Measurements from ENCODE around the gene CCDC191. TPM values are rescaled to one million over a fixed set of nuclear protein-coding genes. Genes with fewer than 3 reads are reported as not detected.
A peak's percentile ranks its signal among the peaks of the same experiment; 100 is the strongest.

Gene CCDC191
- total and polyA plus RNA-seq, 2 donors, result 2.5 to 7.3 TPM

DNA sequence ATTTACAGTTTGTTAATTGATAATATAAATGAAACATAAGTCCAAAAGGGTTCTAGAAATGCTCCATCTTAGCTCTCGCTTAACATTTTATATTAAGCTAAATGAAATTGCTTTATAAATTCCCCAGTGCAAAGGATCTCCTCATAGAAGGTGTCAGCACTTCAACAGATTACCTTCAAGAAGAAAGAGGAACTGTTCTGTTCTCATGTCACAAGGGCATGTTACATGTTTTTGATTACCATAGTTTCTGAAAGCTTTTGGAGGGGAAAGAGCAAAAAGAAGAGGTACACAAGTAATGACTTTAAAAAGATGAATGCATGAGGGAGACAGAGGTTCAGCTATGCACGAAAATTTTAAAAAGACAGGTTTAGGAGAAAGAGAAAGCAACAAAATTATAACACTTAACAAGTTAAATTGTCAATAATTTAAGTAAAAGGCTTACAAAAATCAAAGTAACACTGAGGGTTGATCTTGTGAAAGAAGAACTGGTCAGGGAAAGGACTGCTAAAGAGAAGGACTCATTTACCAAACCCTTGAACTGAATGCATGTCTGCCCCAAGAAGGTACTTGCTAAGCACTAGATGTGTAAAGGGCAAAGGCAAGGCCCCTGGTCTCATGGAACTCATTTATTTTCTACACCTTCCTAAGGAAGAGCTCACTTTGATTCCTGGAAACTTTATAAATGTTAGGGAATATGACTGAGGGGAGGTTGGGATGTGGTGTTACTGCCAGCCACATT lies 45.1 kb downstream of the CCDC191 start:
- DNase-seq (ENCODE audit: low read depth in 6 of 9, low spot score in 9 of 9), result no peak
- Histone ChIP-seq H3K4me3 (ENCODE audit: low read length in 2 of 2) (no peak overlapping the region), H3K36me3 (ENCODE audit: control insufficient read depth in 2 of 2, insufficient read depth in 2 of 2, low read length in 1 of 2) (no peaks in the 10 kb centered on the region), H3K27me3 (ENCODE audit: control insufficient read depth in 2 of 2, insufficient read depth in 1 of 2, low read length in 1 of 2) (no peaks in the 10 kb centered on the region), H3K27ac (ENCODE audit: low read depth in 1 of 2, low read length in 1 of 2) (no peak overlapping the region), H3K9me3 (ENCODE audit: control insufficient read depth in 2 of 2, insufficient read depth in 1 of 2, low read length in 1 of 2) (peaks cover 0 to under 1% of the 10 kb centered on the region in 2 donors), H3K4me1 (ENCODE audit: control insufficient read depth in 2 of 2, insufficient read depth in 2 of 2, low read length in 2 of 2) (no peaks in the 10 kb centered on the region)
- WGBS, result 94% methylated on average over 2 of the region's 2 CpGs

GRCh38 chr3:114005481-114005880 lies 50.8 kb downstream of the CCDC191 start:
- no peak for DNase-seq (ENCODE audit: low read depth in 6 of 9, low spot score in 9 of 9)
- Histone ChIP-seq H3K27me3 (ENCODE audit: control insufficient read depth in 2 of 2, insufficient read depth in 1 of 2, low read length in 1 of 2) (no peaks in the 10 kb centered on the region), H3K27ac (ENCODE audit: low read depth in 1 of 2, low read length in 1 of 2) (no peak overlapping the region), H3K4me3 (ENCODE audit: low read length in 2 of 2) (no peak overlapping the region), H3K9me3 (ENCODE audit: control insufficient read depth in 2 of 2, insufficient read depth in 1 of 2, low read length in 1 of 2) (peaks cover 0 to 10% of the 10 kb centered on the region in 2 donors), H3K36me3 (ENCODE audit: control insufficient read depth in 2 of 2, insufficient read depth in 2 of 2, low read length in 1 of 2) (no peaks in the 10 kb centered on the region), H3K4me1 (ENCODE audit: control insufficient read depth in 2 of 2, insufficient read depth in 2 of 2, low read length in 2 of 2) (no peaks in the 10 kb centered on the region)
- 98% methylated on average over 5 of the region's 5 CpGs for WGBS

GRCh38 chr3:113985541-113985940 lies 70.8 kb downstream of the CCDC191 start:
- Histone ChIP-seq H3K27ac (ENCODE audit: low read depth in 1 of 2, low read length in 1 of 2) (no peak overlapping the region), H3K9me3 (ENCODE audit: control insufficient read depth in 2 of 2, insufficient read depth in 1 of 2, low read length in 1 of 2) (no peaks in the 10 kb centered on the region), H3K4me3 (ENCODE audit: low read length in 2 of 2) (no peak overlapping the region), H3K27me3 (ENCODE audit: control insufficient read depth in 2 of 2, insufficient read depth in 1 of 2, low read length in 1 of 2) (no peaks in the 10 kb centered on the region), H3K4me1 (ENCODE audit: control insufficient read depth in 2 of 2, insufficient read depth in 2 of 2, low read length in 2 of 2) (peaks cover 0 to 6% of the 10 kb centered on the region in 2 donors), H3K36me3 (ENCODE audit: control insufficient read depth in 2 of 2, insufficient read depth in 2 of 2, low read length in 1 of 2) (no peaks in the 10 kb centered on the region)
- peak in 3 of 9 donors; percentile 2 to 35 (median 4) for DNase-seq (ENCODE audit: low read depth in 6 of 9, low spot score in 9 of 9)
- 32% methylated on average over 4 of the region's 4 CpGs for WGBS

DNA sequence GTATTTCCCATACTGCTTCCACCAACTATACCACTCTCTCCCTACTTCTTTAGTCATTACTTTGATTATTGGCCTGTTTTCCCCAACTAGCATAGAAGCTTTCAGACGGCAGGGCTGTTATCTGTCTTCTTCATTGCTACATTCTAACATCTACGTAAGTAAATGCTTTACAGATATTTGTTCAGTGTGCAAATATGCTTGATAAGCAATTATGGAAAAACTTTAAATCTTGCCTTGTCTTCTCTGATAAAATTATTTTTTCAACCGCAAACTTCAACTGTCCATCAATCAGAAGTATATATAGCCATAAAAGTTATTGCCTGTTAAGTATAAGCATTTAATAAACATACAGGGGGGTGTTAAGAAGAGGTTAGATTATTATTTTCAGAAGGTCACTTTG lies 72.8 kb downstream of the CCDC191 start:
- H3K9me3 ChIP-seq (ENCODE audit: control insufficient read depth in 2 of 2, insufficient read depth in 1 of 2, low read length in 1 of 2), result no peaks in the 10 kb centered on the region
- H3K27me3 ChIP-seq (ENCODE audit: control insufficient read depth in 2 of 2, insufficient read depth in 1 of 2, low read length in 1 of 2), result no peaks in the 10 kb centered on the region
- no peak overlapping the region for H3K27ac ChIP-seq (ENCODE audit: low read depth in 1 of 2, low read length in 1 of 2)
- H3K4me1 ChIP-seq (ENCODE audit: control insufficient read depth in 2 of 2, insufficient read depth in 2 of 2, low read length in 2 of 2), result peaks cover 0 to 6% of the 10 kb centered on the region in 2 donors
- DNase-seq (ENCODE audit: low read depth in 6 of 9, low spot score in 9 of 9), result no peak
- H3K36me3 ChIP-seq (ENCODE audit: control insufficient read depth in 2 of 2, insufficient read depth in 2 of 2, low read length in 1 of 2), result no peaks in the 10 kb centered on the region
- no peak overlapping the region for H3K4me3 ChIP-seq (ENCODE audit: low read length in 2 of 2)
- WGBS, result 98% methylated on average over 3 of the region's 3 CpGs

DNA sequence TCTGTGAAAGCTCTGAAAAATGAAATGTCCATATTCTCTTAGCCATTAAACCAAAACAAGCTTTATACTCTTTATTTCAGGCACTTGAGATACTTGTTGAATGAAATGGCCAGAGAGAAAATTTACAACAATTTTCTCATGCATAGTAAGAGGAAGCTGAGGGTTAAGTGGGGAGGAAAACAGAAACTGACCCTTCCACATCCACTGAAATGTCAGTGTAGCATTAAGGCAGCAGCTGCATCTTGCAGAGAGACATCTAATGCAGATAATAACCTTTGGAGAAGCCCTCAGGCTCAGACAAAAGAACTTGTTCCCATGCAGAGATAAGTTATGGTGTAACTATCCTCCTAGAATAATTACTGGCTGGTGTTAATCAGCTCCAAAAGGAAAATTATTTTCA lies 74.5 kb downstream of the CCDC191 start:
- H3K36me3 ChIP-seq (ENCODE audit: control insufficient read depth in 2 of 2, insufficient read depth in 2 of 2, low read length in 1 of 2), result no peaks in the 10 kb centered on the region
- H3K4me1 ChIP-seq (ENCODE audit: control insufficient read depth in 2 of 2, insufficient read depth in 2 of 2, low read length in 2 of 2), result peaks cover 0 to 6% of the 10 kb centered on the region in 2 donors
- H3K27ac ChIP-seq (ENCODE audit: low read depth in 1 of 2, low read length in 1 of 2), result no peak overlapping the region
- H3K27me3 ChIP-seq (ENCODE audit: control insufficient read depth in 2 of 2, insufficient read depth in 1 of 2, low read length in 1 of 2), result no peaks in the 10 kb centered on the region
- H3K4me3 ChIP-seq (ENCODE audit: low read length in 2 of 2), result no peak overlapping the region
- DNase-seq (ENCODE audit: low read depth in 6 of 9, low spot score in 9 of 9), result no peak
- H3K9me3 ChIP-seq (ENCODE audit: control insufficient read depth in 2 of 2, insufficient read depth in 1 of 2, low read length in 1 of 2), result no peaks in the 10 kb centered on the region

DNA sequence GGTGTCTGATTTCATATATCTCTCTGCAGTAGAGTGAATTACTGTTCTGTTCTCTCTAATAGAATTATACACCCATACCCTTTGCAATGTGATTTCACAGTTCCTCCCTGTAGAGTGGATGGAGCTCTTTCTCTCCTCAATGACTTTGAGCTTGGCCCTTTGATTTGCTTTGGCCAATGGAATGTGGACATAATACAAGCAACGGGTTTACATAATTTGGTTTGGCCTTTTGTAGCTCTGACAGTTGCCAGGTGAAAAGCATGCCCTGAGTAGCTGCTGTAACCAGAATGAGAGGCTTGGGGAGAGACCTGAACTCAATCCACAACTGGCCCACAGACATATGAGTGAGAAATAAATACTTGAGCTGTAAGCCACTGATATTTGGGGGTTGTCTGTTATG lies 76.4 kb downstream of the CCDC191 start:
- no peak overlapping the region for H3K4me3 ChIP-seq (ENCODE audit: low read length in 2 of 2)
- H3K9me3 ChIP-seq (ENCODE audit: control insufficient read depth in 2 of 2, insufficient read depth in 1 of 2, low read length in 1 of 2), result no peaks in the 10 kb centered on the region
- no peaks in the 10 kb centered on the region for H3K36me3 ChIP-seq (ENCODE audit: control insufficient read depth in 2 of 2, insufficient read depth in 2 of 2, low read length in 1 of 2)
- no peaks in the 10 kb centered on the region for H3K27me3 ChIP-seq (ENCODE audit: control insufficient read depth in 2 of 2, insufficient read depth in 1 of 2, low read length in 1 of 2)
- H3K27ac ChIP-seq (ENCODE audit: low read depth in 1 of 2, low read length in 1 of 2), result no peak overlapping the region
- 100% methylated on average over 1 of the region's 1 CpG for WGBS
- no peak for DNase-seq (ENCODE audit: low read depth in 6 of 9, low spot score in 9 of 9)
- H3K4me1 ChIP-seq (ENCODE audit: control insufficient read depth in 2 of 2, insufficient read depth in 2 of 2, low read length in 2 of 2), result no peaks in the 10 kb centered on the region

- DNase-seq (ENCODE audit: low read depth in 6 of 9, low spot score in 9 of 9), result no peak
- Histone ChIP-seq H3K27me3 (ENCODE audit: control insufficient read depth in 2 of 2, insufficient read depth in 1 of 2, low read length in 1 of 2) (no peaks in the 10 kb centered on the region), H3K4me1 (ENCODE audit: control insufficient read depth in 2 of 2, insufficient read depth in 2 of 2, low read length in 2 of 2) (no peaks in the 10 kb centered on the region), H3K4me3 (ENCODE audit: low read length in 2 of 2) (no peak overlapping the region), H3K36me3 (ENCODE audit: control insufficient read depth in 2 of 2, insufficient read depth in 2 of 2, low read length in 1 of 2) (no peaks in the 10 kb centered on the region), H3K9me3 (ENCODE audit: control insufficient read depth in 2 of 2, insufficient read depth in 1 of 2, low read length in 1 of 2) (peaks cover 0 to 4% of the 10 kb centered on the region in 2 donors), H3K27ac (ENCODE audit: low read depth in 1 of 2, low read length in 1 of 2) (no peak overlapping the region)
- 95% methylated on average over 4 of the region's 4 CpGs for WGBS
Observed at GRCh38 chr3:113977822-113978221, 78.5 kb downstream of the CCDC191 start.

DNA sequence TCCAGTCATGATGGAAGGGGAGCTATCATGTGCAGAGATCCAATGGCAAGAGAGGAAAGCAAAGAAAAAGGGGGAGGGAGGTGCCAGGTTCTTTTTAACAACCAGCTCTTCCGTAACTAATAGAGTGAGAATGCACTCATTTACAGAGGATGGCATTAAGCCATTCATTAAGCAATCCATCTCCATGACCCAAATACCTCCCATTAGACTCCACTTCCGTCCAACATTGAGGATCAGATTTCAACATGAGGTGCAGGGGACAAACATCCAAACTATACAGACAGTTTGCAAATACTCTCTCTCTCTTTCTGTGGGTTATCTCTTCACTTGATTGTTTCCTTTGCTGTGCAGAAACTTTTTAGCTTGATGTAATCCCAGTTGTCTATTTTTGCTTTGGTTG lies 87.3 kb downstream of the CCDC191 start:
- 92% methylated on average over 2 of the region's 2 CpGs for WGBS
- no peaks in the 10 kb centered on the region for H3K9me3 ChIP-seq (ENCODE audit: control insufficient read depth in 2 of 2, insufficient read depth in 1 of 2, low read length in 1 of 2)
- H3K36me3 ChIP-seq (ENCODE audit: control insufficient read depth in 2 of 2, insufficient read depth in 2 of 2, low read length in 1 of 2), result no peaks in the 10 kb centered on the region
- no peaks in the 10 kb centered on the region for H3K4me1 ChIP-seq (ENCODE audit: control insufficient read depth in 2 of 2, insufficient read depth in 2 of 2, low read length in 2 of 2)
- no peak for DNase-seq (ENCODE audit: low read depth in 6 of 9, low spot score in 9 of 9)
- no peaks in the 10 kb centered on the region for H3K27me3 ChIP-seq (ENCODE audit: control insufficient read depth in 2 of 2, insufficient read depth in 1 of 2, low read length in 1 of 2)
- H3K4me3 ChIP-seq (ENCODE audit: low read length in 2 of 2), result no peak overlapping the region
- no peak overlapping the region for H3K27ac ChIP-seq (ENCODE audit: low read depth in 1 of 2, low read length in 1 of 2)

- Histone ChIP-seq H3K36me3 (ENCODE audit: control insufficient read depth in 2 of 2, insufficient read depth in 2 of 2, low read length in 1 of 2) (no peaks in the 10 kb centered on the region), H3K27ac (ENCODE audit: low read depth in 1 of 2, low read length in 1 of 2) (no peak overlapping the region), H3K4me3 (ENCODE audit: low read length in 2 of 2) (no peak overlapping the region), H3K9me3 (ENCODE audit: control insufficient read depth in 2 of 2, insufficient read depth in 1 of 2, low read length in 1 of 2) (no peaks in the 10 kb centered on the region), H3K4me1 (ENCODE audit: control insufficient read depth in 2 of 2, insufficient read depth in 2 of 2, low read length in 2 of 2) (no peaks in the 10 kb centered on the region), H3K27me3 (ENCODE audit: control insufficient read depth in 2 of 2, insufficient read depth in 1 of 2, low read length in 1 of 2) (no peaks in the 10 kb centered on the region)
- DNase-seq (ENCODE audit: low read depth in 6 of 9, low spot score in 9 of 9), result no peak
- 97% methylated on average over 2 of the region's 2 CpGs for WGBS
Observed at GRCh38 chr3:113966172-113966571, 90.2 kb downstream of the CCDC191 start.
